ENCODE measurements around the gene FOXN1.

Gene FOXN1

DNA sequence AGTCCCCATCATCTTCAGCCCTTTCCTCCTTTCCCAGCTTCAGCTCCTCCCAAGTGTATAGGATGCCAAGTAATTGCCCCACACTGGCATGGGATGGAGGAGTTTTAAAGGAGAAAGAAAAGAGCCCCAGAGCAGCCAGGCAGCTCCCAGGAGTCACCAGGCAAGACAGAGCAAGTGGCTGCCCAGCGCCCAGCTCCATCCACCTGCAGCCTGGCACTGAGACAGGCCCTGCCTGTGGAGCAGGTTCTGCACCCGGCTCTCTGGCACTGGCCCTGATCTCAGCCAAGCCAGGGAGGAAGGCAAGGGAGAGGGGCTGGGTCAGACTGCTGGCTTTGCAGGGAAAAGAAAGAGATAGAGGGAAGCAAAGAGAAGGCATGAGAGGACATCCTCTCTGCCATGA lies 21.7 kb downstream of the FOXN1 start:
- DNase-seq = no peak

DNA sequence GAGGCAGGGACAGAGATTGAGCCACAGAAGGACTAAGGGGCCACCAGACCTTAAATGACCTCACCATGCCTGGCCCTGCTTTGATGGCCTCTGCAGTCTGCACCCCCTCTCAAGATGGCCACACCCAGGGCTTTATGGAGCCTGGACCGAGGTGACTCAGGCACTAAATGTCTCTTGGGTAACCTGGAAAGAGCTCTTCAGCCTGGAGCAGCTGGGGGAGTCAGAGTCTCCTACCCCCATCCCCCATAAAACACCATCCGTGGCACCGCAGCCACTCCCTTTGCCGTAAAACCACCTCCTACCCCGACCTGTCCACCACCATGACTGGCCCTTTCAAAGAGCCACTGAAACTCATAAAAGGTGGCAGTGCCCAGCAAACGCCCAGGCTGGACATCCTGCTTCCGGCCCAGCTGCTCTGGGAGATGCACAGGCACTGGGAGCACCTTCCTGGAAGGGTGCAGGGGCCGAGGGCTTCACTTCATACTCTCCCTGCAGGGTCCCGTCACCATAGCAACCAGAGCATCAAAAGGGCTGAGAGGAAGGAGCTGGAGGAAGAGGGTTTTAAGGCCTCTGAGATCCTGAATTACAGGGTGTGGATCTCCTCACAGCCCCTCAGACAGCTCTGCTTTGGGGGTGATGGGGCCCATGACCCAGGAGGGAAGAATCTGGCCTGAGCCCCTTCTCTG lies 22.3 kb downstream of the FOXN1 start:
- no peak for DNase-seq

DNA sequence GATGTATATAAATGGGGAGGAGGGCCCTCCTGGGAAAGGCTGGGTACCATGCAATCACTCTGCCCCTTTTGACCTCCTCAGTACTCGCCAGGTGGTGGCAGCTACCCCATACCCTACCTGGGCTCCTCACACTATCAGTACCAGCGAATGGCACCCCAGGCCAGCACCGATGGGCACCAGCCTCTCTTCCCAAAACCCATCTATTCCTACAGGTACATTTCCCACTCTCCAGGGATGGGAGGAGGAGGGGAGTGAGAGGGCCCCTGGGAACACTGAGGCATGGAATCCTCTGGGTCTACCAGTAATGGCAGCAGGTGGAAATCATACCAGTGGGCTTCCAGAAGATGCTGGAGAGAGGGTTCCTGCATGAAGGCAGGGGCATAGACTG lies 22.9 kb downstream of the FOXN1 start:
- no peak for DNase-seq

DNA sequence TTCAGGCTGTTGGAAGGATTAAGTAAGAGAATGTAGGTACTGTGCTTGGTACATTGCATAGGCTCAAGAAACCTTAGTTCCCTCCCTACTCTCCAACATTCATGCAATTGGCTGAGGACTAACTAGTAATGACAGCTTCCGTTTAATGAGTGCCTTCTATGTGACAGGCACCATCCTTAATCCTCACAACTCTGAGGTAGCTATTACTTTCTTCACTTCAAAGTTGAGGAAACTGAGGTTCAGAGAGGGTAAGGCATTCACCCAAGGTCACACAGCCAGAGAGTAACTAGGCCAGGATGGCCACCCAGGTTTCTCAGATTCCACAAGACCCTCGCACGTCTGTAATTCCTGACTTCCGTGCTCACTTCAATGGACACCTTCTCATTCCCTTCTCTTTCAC lies 24.1 kb downstream of the FOXN1 start:
- DNase-seq = no peak

DNA sequence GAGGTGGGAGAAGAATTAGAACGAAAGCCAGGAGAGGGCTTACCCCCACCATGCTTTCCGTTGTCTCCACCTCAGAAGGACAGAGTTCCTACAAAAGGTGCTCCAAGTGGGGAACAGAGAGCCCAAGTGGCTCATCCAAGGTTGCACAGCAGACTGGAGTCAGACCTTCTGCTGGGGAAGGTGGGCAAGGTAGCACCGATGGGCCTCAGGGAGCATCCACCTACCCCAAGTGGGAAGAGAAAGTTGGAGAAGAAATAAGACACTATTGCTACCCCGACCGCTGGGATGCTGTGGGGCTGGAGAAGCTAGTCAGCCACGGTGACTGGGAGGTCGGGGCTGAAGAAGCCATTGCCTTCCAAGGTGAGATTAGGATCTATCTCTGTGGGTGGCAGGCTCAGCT lies 24.8 kb downstream of the FOXN1 start:
- DNase-seq = no peak

DNA sequence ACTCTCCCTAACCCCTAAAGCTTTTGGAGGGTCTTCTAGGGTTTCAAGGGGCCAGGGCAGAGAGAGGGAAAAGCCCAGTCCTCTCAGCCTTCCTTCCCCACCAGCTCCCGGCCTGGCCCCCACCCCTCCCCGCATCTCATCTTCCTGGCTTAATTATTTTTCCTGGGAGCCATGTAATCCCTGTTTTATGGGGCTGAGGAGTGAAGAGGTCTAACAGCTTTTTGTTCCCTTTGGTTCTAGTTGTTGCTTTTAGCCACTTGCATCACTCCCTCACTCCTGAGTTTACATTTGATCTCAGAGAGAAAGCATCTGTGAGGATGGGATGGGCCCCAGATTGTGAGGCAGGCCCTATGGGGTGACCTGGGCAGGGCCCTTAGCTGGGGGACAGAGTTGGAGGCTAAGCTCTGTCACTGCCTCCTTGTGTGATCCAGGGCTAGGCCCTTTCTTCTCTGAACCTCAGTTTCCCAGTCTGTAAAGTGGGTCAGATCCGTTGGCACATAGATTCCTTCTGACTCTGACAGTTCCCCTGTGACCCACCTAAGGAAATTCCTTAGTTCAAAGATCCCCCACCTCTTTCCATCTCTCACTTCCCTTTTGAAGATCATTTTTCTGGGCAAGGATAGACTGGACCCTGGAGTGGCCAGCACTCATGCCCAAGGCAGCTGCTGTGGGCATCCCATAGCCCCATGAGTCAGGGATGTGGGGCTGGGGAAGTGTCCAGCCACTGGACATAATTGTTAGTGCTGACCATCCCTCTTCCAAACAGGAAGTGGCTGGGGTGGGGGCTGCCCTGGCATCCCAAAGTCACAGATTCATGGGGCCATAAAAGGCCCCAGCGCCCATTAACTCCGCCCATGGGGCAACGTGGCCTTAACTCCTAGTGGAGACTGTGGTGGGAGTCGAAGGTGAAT lies 26.2 kb downstream of the FOXN1 start:
- DNase-seq = no peak

DNA sequence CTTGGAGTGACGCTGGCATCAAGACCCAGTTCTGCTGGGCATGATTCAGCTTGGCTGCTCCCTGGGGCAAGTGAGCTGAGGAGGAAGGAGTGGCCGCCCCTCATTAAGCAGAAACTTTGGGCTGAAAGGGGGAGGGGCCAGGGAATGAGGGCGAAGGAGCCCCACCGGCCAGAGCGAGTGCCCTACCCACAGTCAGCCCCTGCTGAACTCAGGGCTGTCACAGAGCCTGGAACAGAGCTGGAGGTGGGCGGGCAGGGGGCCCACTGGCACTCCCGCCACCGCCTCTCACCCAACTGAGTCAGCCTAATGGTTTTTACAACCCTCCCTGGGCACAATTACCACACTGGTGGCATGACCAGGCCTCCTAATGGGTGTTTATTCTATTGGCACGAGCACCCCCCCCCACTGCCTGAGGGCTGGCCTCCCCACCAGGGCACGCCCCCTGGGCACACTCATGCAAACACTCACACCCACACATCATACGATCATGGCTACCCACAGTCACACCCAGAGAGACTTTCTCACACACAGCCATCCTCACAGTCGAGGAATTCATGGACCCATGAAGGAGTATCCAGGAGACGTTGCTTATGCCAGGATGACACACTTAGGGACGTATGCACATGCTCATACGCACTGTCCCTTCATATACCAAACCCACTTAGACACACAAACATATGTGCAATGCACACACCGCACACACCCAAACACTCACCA lies 27.1 kb downstream of the FOXN1 start:
- DNase-seq = no peak

DNA sequence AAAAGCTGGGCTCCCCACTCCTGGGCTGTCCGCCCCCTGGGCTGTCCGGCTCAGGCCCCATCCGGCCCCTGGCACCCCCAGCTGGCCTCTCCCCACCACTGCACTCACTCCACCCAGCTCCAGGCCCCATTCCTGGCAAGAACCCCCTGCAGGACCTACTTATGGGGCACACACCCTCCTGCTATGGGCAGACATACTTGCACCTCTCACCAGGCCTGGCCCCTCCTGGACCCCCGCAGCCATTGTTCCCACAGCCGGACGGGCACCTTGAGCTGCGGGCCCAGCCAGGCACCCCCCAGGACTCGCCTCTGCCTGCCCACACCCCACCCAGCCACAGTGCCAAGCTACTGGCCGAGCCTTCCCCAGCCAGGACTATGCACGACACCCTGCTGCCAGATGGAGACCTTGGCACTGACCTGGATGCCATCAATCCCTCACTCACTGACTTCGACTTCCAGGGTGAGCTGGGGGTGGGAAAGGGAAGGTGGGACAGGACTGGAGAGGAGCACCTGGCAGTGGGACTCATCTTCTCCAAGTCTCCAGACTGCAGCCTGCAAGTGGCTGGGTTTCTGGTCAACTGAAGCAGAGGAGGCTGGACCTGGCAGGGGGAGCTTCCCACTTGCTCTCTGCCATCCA lies 28.7 kb downstream of the FOXN1 start:
- peak; percentile 49 for DNase-seq

DNA sequence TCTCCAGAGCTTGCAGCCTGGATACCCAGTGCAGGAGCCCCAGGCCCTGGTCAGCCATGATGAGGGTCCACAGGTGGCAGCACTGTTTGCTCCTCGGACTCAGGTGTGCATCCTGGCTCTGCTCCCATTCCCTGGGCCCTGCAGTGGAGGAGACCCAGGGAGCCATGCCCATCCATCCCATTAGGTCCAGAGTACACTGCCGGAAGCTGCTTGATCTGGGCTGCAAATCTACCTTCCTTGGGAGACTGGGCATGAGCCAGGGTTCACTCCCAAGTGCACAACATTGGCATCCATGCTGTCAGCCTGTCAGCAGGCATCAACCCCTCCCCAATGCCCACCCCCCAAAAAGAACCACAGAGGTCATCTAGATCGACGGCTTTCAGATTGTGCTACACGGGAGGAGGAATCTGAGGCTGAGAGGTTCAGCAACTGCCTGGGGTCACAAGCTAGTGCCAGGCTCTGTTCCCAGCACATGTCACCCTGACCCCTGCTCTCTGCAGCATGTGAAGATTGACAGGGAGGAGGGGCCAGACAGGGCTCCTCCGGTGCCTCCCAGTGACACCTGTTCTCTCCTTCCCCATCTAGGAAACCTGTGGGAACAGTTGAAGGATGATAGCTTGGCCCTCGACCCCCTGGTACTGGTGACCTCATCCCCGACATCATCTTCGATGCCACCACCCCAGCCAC lies 30.5 kb downstream of the FOXN1 start:
- no peak for DNase-seq

DNA sequence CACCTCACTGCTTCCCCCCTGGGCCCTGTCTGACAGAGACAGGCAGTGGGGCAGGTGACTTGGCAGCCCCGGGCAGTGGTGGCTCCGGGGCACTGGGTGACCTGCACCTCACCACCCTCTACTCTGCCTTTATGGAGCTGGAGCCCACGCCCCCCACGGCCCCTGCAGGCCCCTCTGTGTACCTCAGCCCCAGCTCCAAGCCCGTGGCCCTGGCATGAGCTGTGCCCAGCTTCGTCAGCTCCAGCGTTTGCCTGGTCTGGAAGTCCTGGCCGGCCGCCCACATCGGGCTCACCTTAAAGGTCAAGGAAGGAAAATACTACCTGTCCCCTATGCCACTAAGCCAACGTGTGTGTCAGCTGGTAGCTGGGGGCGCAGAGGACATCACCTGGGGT lies 31.1 kb downstream of the FOXN1 start:
- no peak for DNase-seq

DNA sequence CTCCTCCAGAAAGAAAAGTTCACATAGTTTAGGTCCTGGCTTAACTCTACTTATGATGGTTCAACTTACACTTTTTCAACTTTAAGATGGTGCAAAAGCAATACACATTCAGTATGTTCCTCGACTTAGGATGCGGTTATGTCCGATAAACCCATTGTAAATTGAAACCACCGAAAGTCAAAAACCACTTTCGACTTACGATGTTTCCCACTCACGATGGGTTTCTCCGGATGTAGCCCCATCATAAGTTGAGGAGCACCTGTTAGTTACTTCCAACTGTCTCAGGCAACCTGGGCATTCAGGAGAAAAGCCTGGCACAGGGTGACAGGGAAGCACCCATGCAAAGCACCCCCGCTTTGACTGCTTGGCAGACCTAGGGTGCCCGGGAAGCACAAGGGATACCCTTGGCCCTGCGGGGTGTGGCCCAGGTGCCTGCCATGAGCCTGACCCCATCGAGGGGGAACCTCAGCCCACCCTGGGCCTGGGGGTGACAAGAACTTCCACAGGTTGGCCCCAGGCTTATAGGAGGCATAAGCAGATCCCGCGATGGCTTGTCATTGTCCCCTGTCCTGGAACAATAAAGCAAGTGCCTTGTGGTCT lies 32.2 kb downstream of the FOXN1 start:
- no peak for DNase-seq

DNA sequence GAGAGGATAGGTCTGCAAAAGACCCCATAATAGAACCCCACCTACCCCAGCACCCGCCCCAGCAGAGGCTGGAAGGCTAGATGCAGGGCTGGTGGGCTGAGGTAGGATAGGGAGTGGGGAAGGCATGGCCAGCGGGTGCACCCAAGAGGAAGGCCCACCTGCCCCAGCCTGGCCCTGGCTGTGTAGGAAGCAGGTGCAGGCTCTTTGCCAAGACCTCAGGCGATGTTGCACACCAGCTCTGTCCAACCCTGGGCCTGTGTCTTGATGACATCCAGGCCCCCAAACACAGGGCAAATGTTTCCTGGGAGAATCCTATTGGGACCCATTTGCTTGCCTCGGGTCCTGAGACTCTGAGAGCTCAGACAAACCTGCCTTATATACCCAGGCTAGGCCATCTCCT lies 34.1 kb downstream of the FOXN1 start:
- DNase-seq = no peak

DNA sequence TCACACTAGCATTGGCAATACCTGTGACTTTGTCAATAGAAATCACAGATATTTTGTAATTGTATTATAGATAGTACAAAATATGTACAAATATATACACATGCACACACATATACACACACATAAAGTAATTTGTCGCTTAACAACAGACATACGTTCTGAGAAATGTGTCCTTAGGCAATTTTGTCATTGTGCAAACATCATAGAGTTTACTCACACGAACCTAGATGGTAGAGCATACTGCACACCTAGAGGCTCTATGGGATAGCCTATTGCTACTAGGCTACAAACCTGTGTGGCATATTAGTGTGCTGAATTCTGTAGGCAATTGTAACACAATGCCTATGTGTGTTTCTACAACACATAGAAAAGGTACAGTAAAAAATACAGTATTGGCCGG lies 35.3 kb downstream of the FOXN1 start:
- no peak for DNase-seq

DNA sequence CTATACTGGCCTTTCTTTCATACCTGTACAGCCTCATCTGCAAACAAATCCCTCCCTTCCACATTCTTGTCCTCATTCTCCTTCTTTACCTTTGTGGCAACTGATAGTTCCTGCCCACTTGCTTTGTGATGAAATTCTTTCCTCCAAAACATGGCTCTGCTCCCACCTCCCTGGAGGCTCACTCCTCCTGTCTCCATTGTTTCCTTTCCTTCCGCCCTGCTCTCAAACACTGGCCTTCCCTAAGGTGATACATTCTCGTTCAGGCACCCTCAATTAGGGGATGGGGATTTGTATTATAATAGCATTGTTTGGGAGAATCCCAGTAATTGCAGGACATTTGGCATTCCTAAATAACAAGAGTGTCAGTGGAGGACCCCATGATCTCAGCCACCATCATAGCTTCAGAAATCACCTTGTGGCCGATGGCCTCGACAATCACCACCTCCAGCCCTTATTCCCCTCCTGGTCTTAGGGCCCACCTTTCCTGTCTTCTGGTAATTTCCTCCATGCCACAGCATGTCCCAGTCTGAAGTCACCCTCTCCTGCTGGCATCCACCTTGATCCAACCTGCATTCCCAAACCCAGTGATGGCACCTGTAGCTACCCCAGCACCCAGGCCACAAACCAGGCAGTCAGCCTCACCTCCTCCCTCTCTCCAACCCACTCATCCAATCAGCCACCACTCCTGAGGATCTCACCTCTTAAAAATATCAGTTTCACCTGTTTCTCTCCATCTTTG lies 38.4 kb downstream of the FOXN1 start:
- DNase-seq = no peak

DNA sequence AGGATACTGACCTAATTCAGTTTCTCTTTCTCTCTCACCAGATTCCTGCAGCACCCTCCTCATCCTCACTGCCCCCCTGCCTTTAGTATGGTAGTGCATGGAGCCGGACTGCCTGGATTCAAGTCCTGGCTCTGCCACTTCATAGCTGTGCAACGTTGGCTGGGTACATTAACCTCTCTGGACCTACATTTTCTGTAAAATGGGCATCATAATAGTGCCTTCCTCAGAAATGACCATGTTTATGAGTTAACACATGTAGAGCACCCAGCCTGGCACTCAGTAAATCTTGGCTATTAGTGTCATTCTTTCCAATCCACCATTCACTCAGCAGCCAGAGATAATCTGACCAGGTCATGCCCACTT lies 39.0 kb downstream of the FOXN1 start:
- DNase-seq = no peak

DNA sequence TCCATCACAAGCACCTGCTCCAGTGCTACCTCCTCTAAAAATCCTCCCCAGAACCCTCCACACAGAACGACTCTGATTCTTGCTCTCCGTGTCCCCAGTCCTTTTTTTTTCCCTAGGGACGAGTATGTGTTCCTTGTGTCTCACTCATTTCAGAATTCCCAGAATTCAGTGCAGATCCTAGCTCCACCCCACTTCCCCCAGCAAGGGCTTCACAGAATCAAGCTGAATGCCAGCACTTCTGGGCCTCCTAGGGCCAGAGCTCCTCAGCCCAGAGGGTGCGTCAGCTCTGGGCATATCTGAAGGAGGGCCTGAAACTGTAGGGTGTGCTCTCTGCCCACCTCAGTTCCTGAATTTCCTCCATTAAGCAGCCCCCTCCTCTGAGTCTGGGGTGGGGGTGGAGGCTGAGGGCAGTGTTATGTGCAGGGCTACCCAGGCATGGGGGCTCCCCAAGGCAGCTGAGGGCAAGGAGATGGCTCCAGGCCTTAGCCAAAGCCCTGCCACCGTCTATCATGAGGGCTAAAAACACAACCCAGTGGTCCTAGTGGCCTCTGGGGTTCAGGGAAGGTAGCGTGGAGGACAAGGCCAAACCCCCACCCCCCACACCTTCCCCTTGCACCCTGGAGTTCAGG lies 39.8 kb downstream of the FOXN1 start:
- DNase-seq = no peak

DNA sequence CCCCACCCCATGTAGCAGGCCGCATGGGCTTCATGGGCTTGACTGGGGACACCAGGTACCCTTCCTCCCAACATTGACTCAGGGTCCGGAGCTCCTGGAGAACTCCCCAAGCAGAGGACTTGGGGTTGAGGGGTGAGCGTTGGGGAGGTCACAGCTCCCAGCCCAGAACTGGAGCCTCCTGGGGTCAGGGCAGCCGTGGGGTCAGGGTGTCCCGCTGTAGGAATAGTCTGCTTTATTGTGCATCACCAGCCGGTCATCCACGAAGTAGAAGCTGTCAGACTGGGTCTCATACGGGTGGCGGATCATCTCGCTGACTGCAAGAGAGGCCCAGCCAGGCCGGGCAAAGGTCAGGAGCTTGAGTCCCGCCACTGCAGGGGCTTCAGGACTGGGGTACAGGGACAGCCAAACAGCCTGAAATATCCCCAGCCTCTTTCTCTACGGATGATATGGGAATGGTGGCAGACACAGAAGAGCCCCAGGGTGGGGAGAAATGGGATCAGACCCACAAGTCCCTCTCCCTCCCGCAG lies 41.0 kb downstream of the FOXN1 start:
- no peak for DNase-seq

DNA sequence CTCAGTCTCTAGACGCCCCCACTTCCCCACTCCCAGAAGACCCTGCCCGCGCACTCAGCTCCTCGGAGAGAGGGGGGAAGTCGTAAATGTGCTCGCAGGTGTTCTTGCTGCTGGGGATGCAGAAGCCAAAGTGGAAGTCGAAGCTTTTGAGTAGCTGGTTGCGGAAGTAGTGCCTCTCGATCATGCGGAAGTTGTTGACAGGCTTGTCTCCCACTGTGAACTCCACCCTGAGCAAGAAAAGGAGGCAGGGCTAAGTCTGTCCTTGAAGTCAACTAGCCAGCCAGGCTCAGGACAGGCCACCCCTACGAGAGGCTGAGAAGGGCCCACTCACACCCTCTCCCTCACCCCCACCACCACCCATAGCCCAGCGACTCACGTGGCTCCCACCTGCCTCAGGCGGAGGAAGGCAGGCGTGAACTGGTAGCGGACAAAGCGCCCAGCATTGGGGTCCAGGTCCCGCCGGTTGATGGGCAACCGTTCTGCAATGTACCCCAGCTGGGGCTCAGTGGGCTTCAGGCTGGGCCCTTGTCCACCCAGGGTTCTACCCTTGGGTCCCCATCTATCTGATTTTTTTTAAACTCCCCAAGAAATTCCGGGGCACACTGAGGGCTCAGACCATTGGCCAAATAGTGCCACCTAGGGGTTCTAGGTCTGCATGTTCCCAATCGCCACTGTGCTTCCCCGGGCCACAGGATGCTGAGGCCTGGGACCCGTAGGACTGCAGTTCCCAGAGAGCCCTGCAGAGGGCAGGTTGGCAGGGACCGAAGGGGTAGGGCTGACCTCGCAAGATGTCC lies 41.7 kb downstream of the FOXN1 start:
- peak; percentile 98 for DNase-seq

DNA sequence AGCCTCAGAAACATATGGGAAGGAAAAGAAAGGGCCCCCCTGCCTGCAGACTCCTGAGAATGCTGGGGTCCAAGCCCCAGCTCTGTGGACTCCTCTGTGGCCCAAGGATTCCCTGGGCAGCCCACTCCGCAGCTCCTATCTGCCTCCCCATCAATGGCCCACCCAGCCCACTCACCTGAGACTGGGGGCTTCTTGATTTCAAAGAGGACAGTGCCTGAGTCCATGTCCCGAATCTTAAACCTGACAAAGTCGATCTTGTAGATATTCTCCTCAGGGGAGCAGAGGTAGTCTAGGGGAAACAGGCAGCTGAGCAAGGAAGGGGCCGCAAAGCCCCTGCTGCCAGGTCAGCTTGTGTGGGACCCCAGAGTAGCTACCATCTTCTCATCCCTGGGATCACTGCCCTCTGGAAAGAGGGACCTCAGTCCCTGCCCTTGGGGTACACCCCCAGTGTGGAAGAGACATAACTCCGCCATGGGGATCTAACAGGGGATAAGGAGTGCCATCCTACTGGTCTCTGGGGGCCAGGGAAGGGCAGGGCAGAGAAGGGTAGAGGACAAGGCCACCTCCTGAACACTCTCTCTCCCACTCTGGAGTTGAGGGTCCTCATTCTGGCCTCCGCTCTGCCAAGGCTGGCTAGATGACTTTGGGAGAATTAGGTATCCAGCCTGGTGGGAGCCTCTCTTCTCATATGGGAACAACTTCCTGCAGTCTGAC lies 42.4 kb downstream of the FOXN1 start:
- DNase-seq = no peak

All from 8988T (cell line).